ENCODE measurements around the gene YLPM1. TPM values are rescaled to one million over a fixed set of nuclear protein-coding genes. Genes with fewer than 3 reads are reported as not detected.
A peak's percentile ranks its signal among the peaks of the same experiment; 100 is the strongest.

YLPM1 gene
- total RNA-seq, 1 donor: 39.8 TPM

DNA sequence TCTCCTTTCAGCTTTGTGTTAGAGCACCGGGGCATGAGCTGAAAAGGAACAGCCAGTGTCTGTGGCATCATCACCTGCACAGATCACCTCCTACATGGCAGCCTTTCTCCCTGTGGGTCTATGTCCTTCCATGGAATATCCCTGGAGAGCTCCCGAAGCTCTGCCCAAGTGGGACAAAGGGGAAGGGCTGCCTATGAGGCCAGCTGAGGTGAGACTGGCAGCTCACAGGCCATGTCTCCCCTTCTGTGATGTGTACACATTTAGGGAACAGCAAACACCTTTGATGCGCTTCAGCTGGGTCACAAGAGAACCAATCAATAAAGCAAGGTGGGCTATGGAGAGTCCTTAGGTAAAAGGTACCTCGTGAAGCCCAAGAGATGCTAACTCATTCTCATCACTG, 108.7 kb downstream of the YLPM1 start:
- Histone ChIP-seq H3K27me3 (ENCODE audit: insufficient read depth, low read length) (no peaks in the 10 kb centered on the region), H3K79me2 (ENCODE audit: insufficient read depth, low read length) (no peaks in the 10 kb centered on the region), H3K9me3 (ENCODE audit: low read depth, low read length) (no peaks in the 10 kb centered on the region), H3K4me1 (ENCODE audit: insufficient read depth, low read length) (peaks cover 8% of the 10 kb centered on the region), H3K27ac (ENCODE audit: low read depth, low read length) (no peak overlapping the region), H3K4me2 (ENCODE audit: insufficient read depth, low read length) (no peak overlapping the region), H3K36me3 (ENCODE audit: insufficient read depth, low read length) (no peaks in the 10 kb centered on the region), H2AFZ (ENCODE audit: low read length) (no peak overlapping the region), H3K4me3 (ENCODE audit: insufficient read depth, low read length) (no peak overlapping the region), H4K20me1 (ENCODE audit: insufficient read depth, low read length) (no peaks in the 10 kb centered on the region)
- DNase-seq (ENCODE audit: insufficient read length, low spot score, missing footprints): no peak
- TF ChIP-seq CTCF (IDR thresholded peaks at IDR 0.05; ENCODE audit: extremely low read depth, low read depth, low read length): no peak

- Histone ChIP-seq H4K20me1 (ENCODE audit: insufficient read depth, low read length) (no peaks in the 10 kb centered on the region), H3K27me3 (ENCODE audit: insufficient read depth, low read length) (no peaks in the 10 kb centered on the region), H3K4me3 (ENCODE audit: insufficient read depth, low read length) (no peak overlapping the region), H3K4me1 (ENCODE audit: insufficient read depth, low read length) (peaks cover 8% of the 10 kb centered on the region), H3K36me3 (ENCODE audit: insufficient read depth, low read length) (no peaks in the 10 kb centered on the region), H3K4me2 (ENCODE audit: insufficient read depth, low read length) (no peak overlapping the region), H3K27ac (ENCODE audit: low read depth, low read length) (no peak overlapping the region), H3K79me2 (ENCODE audit: insufficient read depth, low read length) (no peaks in the 10 kb centered on the region), H2AFZ (ENCODE audit: low read length) (no peak overlapping the region), H3K9me3 (ENCODE audit: low read depth, low read length) (no peaks in the 10 kb centered on the region)
- TF ChIP-seq CTCF (IDR thresholded peaks at IDR 0.05; ENCODE audit: extremely low read depth, low read depth, low read length): no peak
- no peak for DNase-seq (ENCODE audit: insufficient read length, low spot score, missing footprints)
These were observed 112.1 kb downstream of the YLPM1 start for GRCh38 chr14:74875204-74875603.

DNA sequence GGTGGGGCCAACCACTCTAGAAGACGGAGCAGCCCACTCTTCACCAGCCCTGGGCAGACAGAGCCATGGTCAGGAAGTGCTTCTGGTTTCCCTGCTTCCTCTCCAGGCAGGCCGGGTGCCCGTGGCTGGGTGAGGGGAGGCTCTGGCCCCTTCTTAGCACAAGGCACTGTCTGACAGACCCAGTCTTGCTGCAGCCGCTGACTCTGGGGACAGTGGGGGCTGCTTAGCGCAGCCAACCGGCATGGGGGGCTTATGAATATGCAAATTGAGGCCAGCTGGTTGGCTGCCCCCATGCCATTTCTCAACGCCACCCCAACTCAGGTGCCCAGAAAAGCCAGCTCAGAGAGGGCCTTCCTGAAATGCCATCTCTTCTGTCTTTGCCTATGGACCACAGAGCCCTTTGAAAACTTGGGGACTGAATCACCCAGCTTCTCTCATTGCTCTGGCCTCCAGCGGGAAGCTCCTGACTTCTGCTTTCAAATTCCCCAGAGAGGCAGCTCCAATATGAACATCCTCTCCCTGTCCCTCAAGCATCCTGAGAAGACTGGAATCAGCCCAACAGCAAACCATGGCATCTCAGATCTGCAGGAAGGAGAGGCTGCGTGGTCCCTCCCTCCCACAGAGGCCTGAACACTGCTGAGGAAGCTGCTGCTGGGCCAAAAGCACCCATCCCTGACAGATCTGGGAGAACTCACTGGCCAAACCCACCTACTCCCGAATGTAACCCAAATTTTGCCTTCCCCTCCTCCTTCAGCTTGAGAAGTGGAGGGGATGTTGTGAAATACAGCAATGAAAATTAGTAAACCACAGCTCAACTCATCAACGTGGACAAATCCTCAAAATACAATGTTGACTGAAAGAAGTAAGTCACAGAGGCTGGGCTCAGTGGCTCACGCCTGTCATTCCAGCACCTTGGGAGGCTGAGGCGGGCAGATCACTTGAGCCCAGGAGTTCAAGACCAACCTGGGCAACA, 113.1 kb downstream of the YLPM1 start, which contains the start of gene PROX2:
PROX2 (minus strand) TSS at position 205 of the 973 bp plus-strand sequence. CDS start 12,311 bp downstream, outside the sequence.
- H2AFZ ChIP-seq (ENCODE audit: low read length): peak within 1 kb of the TSS; percentile 19
- TF ChIP-seq CTCF (IDR thresholded peaks at IDR 0.05; ENCODE audit: extremely low read depth, low read depth, low read length): no peak
- H3K4me3 ChIP-seq (ENCODE audit: insufficient read depth, low read length): no peak within 1 kb of the TSS
- H3K27ac ChIP-seq (ENCODE audit: low read depth, low read length): no peak within 1 kb of the TSS
- H3K79me2 ChIP-seq (ENCODE audit: insufficient read depth, low read length): no peaks in the 10 kb centered on the region
- DNase-seq (ENCODE audit: insufficient read length, low spot score, missing footprints): peak; percentile 66
- H4K20me1 ChIP-seq (ENCODE audit: insufficient read depth, low read length): no peaks in the 10 kb centered on the region
- H3K9me3 ChIP-seq (ENCODE audit: low read depth, low read length): no peaks in the 10 kb centered on the region
- H3K27me3 ChIP-seq (ENCODE audit: insufficient read depth, low read length): no peaks in the 10 kb centered on the region
- no peaks in the 10 kb centered on the region for H3K36me3 ChIP-seq (ENCODE audit: insufficient read depth, low read length)
- no peak within 1 kb of the TSS for H3K4me2 ChIP-seq (ENCODE audit: insufficient read depth, low read length)
- H3K4me1 ChIP-seq (ENCODE audit: insufficient read depth, low read length): peaks cover 12% of the 10 kb centered on the region
